Stimulated activated CD4-positive, alpha-beta T cell treated with anti-CD3 and anti-CD28 coated beads, Interleukin-12 subunit alpha, Interleukin-12 subunit beta, amount 100 ng/mL, for 4 hours (primary cell): ENCODE measurements around the gene MMUT.
"Not testable (repeated sequence)": the region's sequence is repeated elsewhere in the genome, so short reads cannot be mapped to it uniquely, and the experiment has no call there.

Experiments used
- DNase-seq: peaks from one replicate; pipeline ENCODE4 v3.0.0-alpha.2; 2020

Gene MMUT

GRCh38 chr6:49416195-49416594, 46.9 kb downstream of the MMUT start:
- no peak for DNase-seq

GRCh38 chr6:49415358-49415757, 47.7 kb downstream of the MMUT start:
- DNase-seq: no peak

DNA sequence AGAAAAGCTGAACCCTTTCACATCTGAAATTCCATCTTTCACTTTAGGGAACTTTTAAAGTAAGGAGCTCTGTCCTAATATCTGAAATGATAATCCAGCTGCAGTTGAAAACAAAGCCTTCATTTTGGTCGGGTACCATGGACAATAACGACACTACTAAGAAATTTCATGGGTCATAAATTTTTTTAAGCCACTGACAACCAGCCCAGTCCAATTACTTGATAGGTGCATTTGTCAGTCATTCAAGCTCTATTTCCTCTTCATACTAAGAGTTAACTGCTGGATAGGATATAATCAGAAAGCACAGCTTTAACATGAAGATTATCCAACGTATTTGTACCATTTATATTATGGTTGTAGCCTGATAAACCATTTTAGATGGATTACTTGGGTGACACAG, 52.5 kb downstream of the MMUT start:
- DNase-seq: no peak

GRCh38 chr6:49409951-49410542, 53.0 kb downstream of the MMUT start:
- peak; percentile 59 for DNase-seq

GRCh38 chr6:49406250-49406970, 56.6 kb downstream of the MMUT start:
- DNase-seq: no peak

DNA sequence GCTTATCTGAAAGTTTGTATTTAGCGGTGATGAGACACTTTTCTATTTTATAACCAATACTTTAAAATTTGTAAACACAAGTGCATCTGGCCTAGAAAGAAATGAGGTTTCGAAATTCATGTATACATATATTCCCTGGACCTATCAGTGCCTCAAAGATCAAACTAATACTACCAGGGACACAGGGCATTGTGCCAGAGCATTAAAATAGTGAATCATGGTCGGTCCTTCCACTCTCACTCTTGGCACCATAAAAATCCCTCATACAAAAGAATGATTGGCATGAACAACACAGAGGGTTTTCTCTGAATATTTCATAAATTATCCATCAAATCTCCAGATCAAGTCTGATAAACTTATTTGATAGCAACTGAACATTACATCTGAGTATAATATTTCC, 62.0 kb downstream of the MMUT start:
- DNase-seq: no peak

- DNase-seq: not testable (repeated sequence)
Measured at GRCh38 chr6:49386667-49387508, 76.2 kb downstream of the MMUT start.

- DNase-seq: no peak
Measured at GRCh38 chr6:49384904-49385303, 78.1 kb downstream of the MMUT start.
